IMR-90 (cell line): Measurements from ENCODE around the gene PLA2G12B. TPM values are rescaled to one million over a fixed set of nuclear protein-coding genes. Genes with fewer than 3 reads are reported as not detected.

Experiments
- ATAC-seq: fragments of 200-7000 bp; cut with Tn5 transposase; 2 replicates; pipeline ENCODE4 v1.9.1; 2020; ENCODE audit warnings: low read depth, mild to moderate bottlenecking, moderate library complexity
- BruUV-seq: library from RNA; stranded (reverse); fragments of 400-500 nt; replicated peaks from 2 replicates; lab custom pipeline; 2021; lab: Mats Ljungman, UMichigan
- CTCF ChIA-PET: fragments of 300-600 bp; formaldehyde crosslinking; extraction: SDS; loops from one replicate; lab custom pipeline; 2021; ENCODE audit warnings: antibody characterized with exemption; lab: Yijun Ruan, JAX
- POLR2A ChIA-PET: fragments of 300-600 bp; sonication (Branson Sonifier 250); formaldehyde crosslinking; loops from one replicate; lab custom pipeline; 2022; ENCODE audit warnings: antibody characterized with exemption; ENCODE audit not compliant: unreplicated experiment; lab: Charles Lee
- DNase-seq: peaks from one replicate; pipeline ENCODE4 v3.0.0; 2013
- H2AFZ ChIP-seq: replicated peaks from 2 replicates; pipeline ENCODE3; 2013; ENCODE audit warnings: low read length, mild to moderate bottlenecking; ENCODE audit not compliant: poor library complexity
- H2AK5ac ChIP-seq: 2 replicates; pipeline ENCODE4 v1.6.1; 2013; ENCODE audit warnings: low read depth, low read length, inconsistent platforms
- H2AK9ac ChIP-seq: replicated peaks from 2 replicates; pipeline ENCODE3; 2013; ENCODE audit warnings: mild to moderate bottlenecking, low read depth, low read length, moderate library complexity; ENCODE audit not compliant: poor library complexity
- H2BK120ac ChIP-seq: 2 replicates; pipeline ENCODE4 v1.6.1; 2013; ENCODE audit warnings: low read depth, low read length, inconsistent platforms
- H2BK15ac ChIP-seq: 3 replicates; pipeline ENCODE4 v1.6.1; 2013; ENCODE audit warnings: low read depth, low read length, inconsistent platforms
- H2BK20ac ChIP-seq: 2 replicates; pipeline ENCODE4 v1.6.1; 2013; ENCODE audit warnings: low read depth, mild to moderate bottlenecking, inconsistent platforms, low read length, moderate library complexity
- H2BK5ac ChIP-seq: 2 replicates; pipeline ENCODE4 v1.6.1; 2013; ENCODE audit warnings: mild to moderate bottlenecking, low read depth, low read length, inconsistent platforms; ENCODE audit not compliant: poor library complexity, severe bottlenecking
- H3K14ac ChIP-seq: replicated peaks from 2 replicates; pipeline ENCODE4 v1.6.1; 2013; ENCODE audit warnings: low read depth, low read length, inconsistent platforms
- H3K18ac ChIP-seq: 2 replicates; pipeline ENCODE4 v1.6.1; 2013; ENCODE audit warnings: low read depth, low read length, control low read depth
- H3K23ac ChIP-seq: 2 replicates; pipeline ENCODE4 v1.6.1; 2013; ENCODE audit warnings: low read depth, low read length, inconsistent platforms
- H3K27ac ChIP-seq: 2 replicates; pipeline ENCODE4 v1.5.1; 2013; ENCODE audit warnings: mild to moderate bottlenecking, control low read depth, low read length; ENCODE audit not compliant: insufficient read depth
- H3K27me3 ChIP-seq: 2 replicates; pipeline ENCODE4 v1.6.1; 2013; ENCODE audit warnings: low read length; ENCODE audit not compliant: control insufficient read depth, insufficient read depth
- H3K36me3 ChIP-seq: 2 replicates; pipeline ENCODE4 v1.6.1; 2013; ENCODE audit warnings: low read length, mixed read lengths; ENCODE audit not compliant: control insufficient read depth, insufficient read depth
- H3K4ac ChIP-seq: 2 replicates; pipeline ENCODE4 v1.6.1; 2013; ENCODE audit warnings: low read depth, low read length, inconsistent platforms
- H3K4me1 ChIP-seq: 2 replicates; pipeline ENCODE4 v1.6.1; 2013; ENCODE audit warnings: low read length, mixed read lengths; ENCODE audit not compliant: control insufficient read depth, insufficient read depth
- H3K4me2 ChIP-seq: 2 replicates; pipeline ENCODE4 v1.6.1; 2013; ENCODE audit warnings: low read depth, mild to moderate bottlenecking, control low read depth, low read length, moderate library complexity
- H3K4me3 ChIP-seq: 2 replicates; pipeline ENCODE4 v1.5.1; 2013; ENCODE audit warnings: low read depth, mild to moderate bottlenecking, control low read depth, low read length, moderate library complexity; ENCODE audit not compliant: insufficient read depth
- H3K56ac ChIP-seq: 2 replicates; pipeline ENCODE4 v1.6.1; 2013; ENCODE audit warnings: low read length, inconsistent platforms; ENCODE audit not compliant: insufficient read depth; ENCODE audit errors: extremely low read depth
- H3K79me1 ChIP-seq, 2 experiments: 2 replicates each; pipeline ENCODE4 v1.6.1; 2013; ENCODE audit warnings: low read length in 2 of 2, inconsistent platforms in 1 of 2, low read depth in 1 of 2
- H3K9ac ChIP-seq: 2 replicates; pipeline ENCODE4 v1.6.1; 2013; ENCODE audit warnings: low read depth, low read length, control low read depth
- H3K9me1 ChIP-seq: 2 replicates; pipeline ENCODE4 v1.6.1; 2013; ENCODE audit warnings: low read length, inconsistent platforms; ENCODE audit not compliant: insufficient read depth
- H3K9me3 ChIP-seq: 2 replicates; pipeline ENCODE4 v1.6.1; 2013; ENCODE audit warnings: low read length; ENCODE audit not compliant: control insufficient read depth, insufficient read depth
- H4K20me1 ChIP-seq: 2 replicates; pipeline ENCODE4 v1.6.1; 2013; ENCODE audit warnings: low read length, inconsistent platforms; ENCODE audit not compliant: insufficient read depth
- H4K5ac ChIP-seq: 2 replicates; pipeline ENCODE4 v1.6.1; 2013; ENCODE audit warnings: mild to moderate bottlenecking, low read depth, low read length, control low read depth
- H4K8ac ChIP-seq, 2 experiments: 2 replicates each; pipeline ENCODE4 v1.6.1; 2013; ENCODE audit warnings: low read depth in 2 of 2, low read length in 2 of 2, control low read depth in 1 of 2, inconsistent platforms in 1 of 2
- H4K91ac ChIP-seq: 2 replicates; pipeline ENCODE4 v1.6.1; 2013; ENCODE audit warnings: low read depth, low read length, inconsistent platforms; ENCODE audit not compliant: insufficient read depth
- CEBPB ChIP-seq: IDR thresholded peaks from 2 replicates; pipeline ENCODE4 v1.6.1; 2012; ENCODE audit warnings: low read depth, low read length, improper control_type of control experiment
- MAFK ChIP-seq: IDR thresholded peaks from 2 replicates; pipeline ENCODE4 v1.6.1; 2012; ENCODE audit warnings: low read depth, low read length, improper control_type of control experiment
- MAZ ChIP-seq: IDR thresholded peaks from 2 replicates; pipeline ENCODE4 v1.6.1; 2012; ENCODE audit warnings: low read depth, mild to moderate bottlenecking, low read length, improper control_type of control experiment, moderate library complexity, borderline replicate concordance
- RAD21 ChIP-seq: IDR thresholded peaks from 2 replicates; pipeline ENCODE4 v1.6.1; 2012; ENCODE audit warnings: low read length, improper control_type of control experiment
- RFX5 ChIP-seq: IDR thresholded peaks from 2 replicates; pipeline ENCODE4 v1.8.0; 2012; ENCODE audit warnings: low read depth, mild to moderate bottlenecking, low read length, moderate library complexity
- WGBS, 2 experiments: methylation state at CpG; one replicate each; pipeline versions ENCODE4 v1.1.5 to v1.1.7; 2013; ENCODE audit warnings: missing lambda C conversion rate in 2 of 2; ENCODE audit not compliant: insufficient read length in 1 of 2; ENCODE audit errors: extremely low coverage in 2 of 2; 5-methylcytosine and 5-hydroxymethylcytosine counted together
- dilution Hi-C: fragments of 300-500 bp; cut with HindIII; formaldehyde crosslinking; loops from one replicate; pipeline ENCODE4 v1.14.3; 2018; ENCODE audit warnings: low sequenced_read_pairs; ENCODE audit not compliant: unreplicated experiment
- in situ Hi-C: fragments of 300-500 bp; cut with MboI; formaldehyde crosslinking; loops from 3 replicates; pipeline ENCODE4 v1.14.3; 2019; ENCODE audit warnings: low sequenced_read_pairs, inconsistent platforms, mixed read lengths
- intact Hi-C: fragments of 100-400 bp; cut with micrococcal nuclease; formaldehyde crosslinking; loops from 2 replicates; pipeline ENCODE4 v1.10.0; 2022
- polyA plus RNA-seq, 3 experiments: library from polyadenylated mRNA; depleted of rRNA; stranded (reverse); fragments of >200 nt; gene quantifications; 2 replicates each; pipeline ENCODE4 v1.2.3, GENCODE V29; 2012; ENCODE audit warnings: low replicate concordance in 1 of 3
- total RNA-seq: library from RNA; depleted of rRNA; stranded (reverse); fragments of >200 nt; gene quantifications from 2 replicates; pipeline ENCODE4 v1.2.3, GENCODE V29; 2012
- TF ChIP-seq, protein P1 (sequence below): fragments of 150-350 bp; IDR thresholded peaks from 2 replicates; pipeline ENCODE4 v1.6.1; 2017; ENCODE audit warnings: mild to moderate bottlenecking, antibody characterized with exemption, low read length, low read depth

Gene PLA2G12B
- total and polyA plus RNA-seq, 2 of the 4 experiments (the other 2 are of a cell fraction): not detected

DNA sequence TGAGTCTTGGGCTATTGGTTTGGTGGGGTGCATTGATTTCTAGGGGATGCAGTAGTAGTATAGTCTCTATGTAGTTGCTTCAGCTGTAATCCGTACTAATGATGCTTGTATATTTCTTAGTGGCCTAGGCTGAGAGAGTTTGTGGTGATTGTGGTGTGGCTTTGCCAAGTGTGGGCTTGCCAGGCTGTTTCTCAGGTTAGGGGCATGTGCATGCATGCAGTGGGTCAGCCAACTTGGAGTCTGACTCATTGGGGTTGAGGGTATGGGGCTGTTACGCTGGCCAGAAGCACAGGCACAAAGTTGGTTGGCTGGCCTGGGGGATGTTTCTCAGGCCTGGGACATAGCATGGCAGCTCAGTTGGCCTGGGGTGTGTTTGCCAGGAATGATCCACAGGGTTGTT lies 25.7 kb upstream of the PLA2G12B start:
- Histone ChIP-seq H3K4me2 (no peak overlapping the region), H3K9me1 (no peaks in the 10 kb centered on the region), H3K4me3 (no peak overlapping the region), H3K27me3 (no peaks in the 10 kb centered on the region), H2BK120ac (no peak overlapping the region), H4K91ac (no peak overlapping the region), H2BK15ac (no peak overlapping the region), H2AK5ac (no peak overlapping the region), H3K18ac (no peak overlapping the region), H2AFZ (no peak overlapping the region), H3K14ac (no peak overlapping the region), H4K5ac (no peak overlapping the region), H3K4me1 (no peaks in the 10 kb centered on the region), H4K20me1 (no peaks in the 10 kb centered on the region; the same call in 1 of the 2 replicates), H3K56ac (no peak overlapping the region), H3K36me3 (no peaks in the 10 kb centered on the region), H3K4ac (no peak overlapping the region), H2BK20ac (no peak overlapping the region), H3K9me3 (peaks cover 6% of the 10 kb centered on the region), H4K8ac (no peak overlapping the region), H3K23ac (no peak overlapping the region), H2AK9ac (peak overlapping the region; percentile 33), H3K79me1 (no peaks in the 10 kb centered on the region), H2BK5ac (no peak overlapping the region), H3K27ac (no peak overlapping the region), H3K9ac (no peak overlapping the region)
- TF ChIP-seq CEBPB (no peak), MAFK (no peak), MAZ (no peak), RFX5 (no peak), RAD21 (no peak)
- TF ChIP-seq, protein P1, sequence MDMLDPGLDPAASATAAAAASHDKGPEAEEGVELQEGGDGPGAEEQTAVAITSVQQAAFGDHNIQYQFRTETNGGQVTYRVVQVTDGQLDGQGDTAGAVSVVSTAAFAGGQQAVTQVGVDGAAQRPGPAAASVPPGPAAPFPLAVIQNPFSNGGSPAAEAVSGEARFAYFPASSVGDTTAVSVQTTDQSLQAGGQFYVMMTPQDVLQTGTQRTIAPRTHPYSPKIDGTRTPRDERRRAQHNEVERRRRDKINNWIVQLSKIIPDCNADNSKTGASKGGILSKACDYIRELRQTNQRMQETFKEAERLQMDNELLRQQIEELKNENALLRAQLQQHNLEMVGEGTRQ: no peak
- intact Hi-C loops: no loop called here
- BruUV-seq: no TSS peak
- CTCF ChIA-PET: no interaction called here
- no peak for ATAC-seq
- no peak for DNase-seq
- POLR2A ChIA-PET: no interaction called here
- WGBS, 2 experiments: 100% methylated on average over 2 of the region's 2 CpGs; no CpG with 5 or more reads in 1 of the 2 experiments
- in situ Hi-C loops: no loop called here
- dilution Hi-C loops: no loop called here
